Transverse colon (tissue), 4 donors: ENCODE results near the gene GINS3. TPM values are rescaled to one million over a fixed set of nuclear protein-coding genes. Genes with fewer than 3 reads are reported as not detected.

Experiments
- DNase-seq: peaks from one replicate; pipeline ENCODE4 v3.0.0-alpha.2; 2019
- H3K27ac ChIP-seq, 4 donors: fragments of 200-600 bp; sonication (generic); 2 replicates each; pipeline ENCODE4 v1.5.1; 2016 to 2018; ENCODE audit warnings: inconsistent platforms in 4 of 4
- H3K27me3 ChIP-seq: fragments of 200-600 bp; sonication (generic); 2 replicates; pipeline ENCODE4 v1.5.1; 2017; ENCODE audit warnings: inconsistent platforms
- H3K36me3 ChIP-seq, 4 donors: fragments of 200-600 bp; sonication (generic); 2 replicates each; pipeline ENCODE4 v1.5.1; 2017 to 2019; ENCODE audit warnings: inconsistent platforms in 4 of 4
- H3K4me1 ChIP-seq, 4 donors: fragments of 200-600 bp; sonication (generic); 2 replicates each; pipeline ENCODE4 v1.5.1; 2017 to 2020; ENCODE audit warnings: inconsistent platforms in 4 of 4
- H3K4me3 ChIP-seq, 4 donors: fragments of 200-600 bp; sonication (generic); 1 replicate in 1 of 4; 2 replicates in 3 of 4; pipeline versions ENCODE4 v1.5.1 to v1.6.1; 2017 to 2019; ENCODE audit warnings: inconsistent platforms in 4 of 4
- H3K9me3 ChIP-seq, 2 donors: fragments of 200-600 bp; sonication (generic); 2 replicates each; pipeline ENCODE4 v1.5.1; 2017 to 2019; ENCODE audit warnings: inconsistent platforms in 2 of 2
- CTCF ChIP-seq, 5 experiments: fragments of 200-600 bp in 3 of 5; fragments of 450-650 bp in 2 of 5; sonication (generic) in 3 of 5; IDR thresholded peaks; 1 replicate in 2 of 5; 2 replicates in 3 of 5; pipeline ENCODE4 v1.5.1; 2016 to 2017; ENCODE audit warnings: antibody characterized with exemption in 5 of 5, inconsistent platforms in 3 of 5, mild to moderate bottlenecking in 2 of 5, moderate library complexity in 1 of 5
- EP300 ChIP-seq: sonication (generic); formaldehyde crosslinking; IDR thresholded peaks from one replicate; pipeline ENCODE4 v1.6.1; 2017; ENCODE audit warnings: antibody characterized with exemption, low read depth
- POLR2A ChIP-seq: fragments of 450-650 bp; IDR thresholded peaks from one replicate; pipeline ENCODE4 v1.6.1; 2016; ENCODE audit warnings: antibody characterized with exemption, mild to moderate bottlenecking, moderate library complexity
- POLR2AphosphoS5 ChIP-seq, 3 donors: sonication (generic); formaldehyde crosslinking; IDR thresholded peaks; one replicate each; pipeline ENCODE4 v1.6.1; 2016; ENCODE audit warnings: antibody characterized with exemption in 3 of 3
- WGBS, 2 donors: methylation state at CpG; one replicate each; pipeline ENCODE4 v1.1.5; 2018; ENCODE audit warnings: low coverage in 1 of 2; 5-methylcytosine and 5-hydroxymethylcytosine counted together
- in situ Hi-C, 4 donors: fragments of 200-750 bp; cut with MboI; loops; one replicate each; pipeline versions ENCODE4 v1.15.0 to v1.15.1; 2017; ENCODE audit warnings: low sequenced_read_pairs in 3 of 4, low pct_ligation_motif_present in 1 of 4, low pct_unique_long_range_greater_than_20kb in 1 of 4
- intact Hi-C: fragments of 100-400 bp; cut with DNase I; formaldehyde crosslinking; loops from one replicate; pipeline ENCODE4 v1.15.1; 2023; ENCODE audit warnings: low total_unique reads
- total RNA-seq, 4 donors: library from RNA; depleted of rRNA; stranded (reverse); fragments of >200 nt; gene quantifications; one replicate each; pipeline ENCODE4 v1.1.0, GENCODE V29; 2016

Gene GINS3
- total RNA-seq, 4 donors from 2014 or later: 1.6 to 3.3 TPM; not detected in 2

GRCh38 chr16:58346831-58347371 is 45.4 kb upstream of the GINS3 start:
- WGBS, 2 donors: 17 to 65% methylated on average over 1 to 5 of the region's 5 CpGs
- no peak overlapping the region for H3K27ac ChIP-seq
- H3K9me3 ChIP-seq: no peaks in the 10 kb centered on the region
- in situ Hi-C loops: loop anchor here in 2 of 4 donors (5.0 to 25.0 kb wide), 4 partner anchors 135 to 415 kb away; no protein-coding TSS in a partner anchor
- H3K36me3 ChIP-seq: no peaks in the 10 kb centered on the region
- no peaks in the 10 kb centered on the region for H3K4me1 ChIP-seq
- H3K27me3 ChIP-seq: peaks cover 33% of the 10 kb centered on the region
- no peak for DNase-seq
- H3K4me3 ChIP-seq: no peak overlapping the region
- TF ChIP-seq EP300: no peak
- no peak for TF ChIP-seq POLR2A
- TF ChIP-seq POLR2AphosphoS5 (IDR thresholded peaks at IDR 0.05): no peak
- no peak for TF ChIP-seq CTCF (IDR thresholded peaks at IDR 0.05)
- intact Hi-C loops: no loop called here

GRCh38 chr16:58348986-58349385 is 43.3 kb upstream of the GINS3 start:
- Histone ChIP-seq H3K36me3 (no peaks in the 10 kb centered on the region), H3K27me3 (peaks cover 30% of the 10 kb centered on the region), H3K4me3 (no peak overlapping the region), H3K4me1 (no peaks in the 10 kb centered on the region), H3K27ac (no peak overlapping the region), H3K9me3 (no peaks in the 10 kb centered on the region)
- DNase-seq: no peak
- no peak for TF ChIP-seq POLR2AphosphoS5 (IDR thresholded peaks at IDR 0.05)
- no peak for TF ChIP-seq CTCF (IDR thresholded peaks at IDR 0.05)
- TF ChIP-seq POLR2A: no peak
- no peak for TF ChIP-seq EP300
- 36% methylated on average over 3 of the region's 3 CpGs; no CpG with 5 or more reads in 1 of the 2 donors for WGBS, 2 donors
- in situ Hi-C loops: loop anchor here in 2 of 4 donors (5.0 to 25.0 kb wide), 4 partner anchors 133 to 413 kb away; no protein-coding TSS in a partner anchor
- intact Hi-C loops: no loop called here

GRCh38 chr16:58352690-58353089 is 39.6 kb upstream of the GINS3 start:
- intact Hi-C loops: no loop called here
- no peak for TF ChIP-seq CTCF (IDR thresholded peaks at IDR 0.05)
- no peak for TF ChIP-seq POLR2A
- TF ChIP-seq POLR2AphosphoS5 (IDR thresholded peaks at IDR 0.05): no peak
- no peak for TF ChIP-seq EP300
- 65 to 75% methylated on average over 3 to 8 of the region's 8 CpGs for WGBS, 2 donors
- H3K9me3 ChIP-seq: no peaks in the 10 kb centered on the region
- no peak overlapping the region for H3K4me3 ChIP-seq
- no peaks in the 10 kb centered on the region for H3K36me3 ChIP-seq
- DNase-seq: no peak
- no peaks in the 10 kb centered on the region for H3K4me1 ChIP-seq
- in situ Hi-C loops: no loop called here
- H3K27ac ChIP-seq: no peak overlapping the region
- peaks cover 22% of the 10 kb centered on the region for H3K27me3 ChIP-seq

GRCh38 chr16:58360041-58360634 is 32.1 kb upstream of the GINS3 start:
- H3K4me3 ChIP-seq: no peak overlapping the region
- DNase-seq: no peak
- intact Hi-C loops: no loop called here
- H3K27ac ChIP-seq: no peak overlapping the region
- no peak for TF ChIP-seq EP300
- no peak for TF ChIP-seq POLR2A
- no peak for TF ChIP-seq POLR2AphosphoS5 (IDR thresholded peaks at IDR 0.05)
- H3K9me3 ChIP-seq: peaks cover 9 to 13% of the 10 kb centered on the region in 2 donors
- no peaks in the 10 kb centered on the region for H3K4me1 ChIP-seq
- no peaks in the 10 kb centered on the region for H3K36me3 ChIP-seq
- H3K27me3 ChIP-seq: peaks cover 1% of the 10 kb centered on the region
- in situ Hi-C loops: no loop called here

GRCh38 chr16:58361726-58362125 is 30.5 kb upstream of the GINS3 start:
- Histone ChIP-seq H3K27ac (no peak overlapping the region), H3K4me3 (no peak overlapping the region), H3K36me3 (no peaks in the 10 kb centered on the region), H3K4me1 (no peaks in the 10 kb centered on the region), H3K27me3 (peaks cover 10% of the 10 kb centered on the region), H3K9me3 (peaks cover 9 to 13% of the 10 kb centered on the region in 2 donors)
- intact Hi-C loops: no loop called here
- no peak for DNase-seq
- in situ Hi-C loops: no loop called here
- TF ChIP-seq POLR2A (no peak), EP300 (no peak), POLR2AphosphoS5 (IDR thresholded peaks at IDR 0.05) (no peak), CTCF (IDR thresholded peaks at IDR 0.05) (no peak)
